ENCODE results near the gene RBM27. TPM values are rescaled to one million over a fixed set of nuclear protein-coding genes. Genes with fewer than 3 reads are reported as not detected.
"Not testable (repeated sequence)": the region's sequence is repeated elsewhere in the genome, so short reads cannot be mapped to it uniquely, and the experiment has no call there.

RBM27 gene
- total RNA-seq, 1 donor from 2014 or later: 36.7 TPM

- DNase-seq: no peak
Observed at GRCh38 chr5:146208916-146209522, 5.6 kb downstream of the RBM27 start.

GRCh38 chr5:146209714-146210113 is 6.3 kb downstream of the RBM27 start:
- no peak for DNase-seq

DNA sequence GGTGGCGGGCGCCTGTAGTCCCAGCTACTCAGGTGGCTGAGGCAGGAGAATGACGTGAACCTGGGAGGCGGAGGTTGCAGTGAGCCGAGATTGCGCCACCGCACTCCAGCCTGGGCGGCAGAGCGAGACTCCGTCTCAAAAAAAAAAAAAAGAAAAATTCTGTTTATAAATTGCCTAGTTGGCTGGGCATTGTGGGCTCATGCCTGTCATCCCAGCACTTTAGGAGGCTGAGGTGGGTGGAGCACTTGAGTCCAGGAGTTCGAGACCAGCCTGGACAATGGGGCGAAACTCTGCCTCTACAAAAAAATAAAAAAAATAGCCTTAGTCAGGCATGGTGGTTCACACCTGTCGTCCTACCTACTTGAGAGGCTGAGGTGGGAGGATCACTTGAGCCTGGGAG is 7.4 kb downstream of the RBM27 start:
- DNase-seq: not testable (repeated sequence)

DNA sequence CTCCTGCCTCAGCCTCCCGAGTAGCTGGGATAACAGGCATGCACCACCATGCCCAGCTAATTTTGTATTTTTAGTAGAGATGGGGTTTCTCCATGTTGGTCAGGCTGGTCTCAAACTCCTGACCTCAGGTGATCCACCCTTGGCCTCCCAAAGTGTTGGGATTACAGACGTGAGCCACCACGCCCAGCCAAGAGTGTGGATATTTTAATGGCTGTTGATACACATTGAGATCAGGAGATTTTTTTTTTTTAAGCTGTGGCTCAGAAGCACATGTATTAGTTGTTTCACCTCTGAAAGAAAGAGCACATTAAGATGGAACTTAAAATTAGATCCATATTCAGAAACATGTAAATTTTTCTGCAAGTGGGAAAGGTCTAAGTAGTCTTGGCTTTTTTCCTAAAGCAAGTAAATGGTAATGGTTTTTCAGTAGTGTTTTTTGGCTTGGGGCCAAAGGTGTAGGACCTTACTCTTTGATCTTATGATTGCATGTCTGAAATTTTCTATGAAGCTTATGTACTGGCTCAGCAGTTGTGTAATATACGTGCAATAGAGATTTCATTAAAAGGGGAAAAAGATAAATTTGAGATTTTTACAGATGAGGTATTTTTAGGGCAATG is 9.9 kb downstream of the RBM27 start:
- DNase-seq: no peak

GRCh38 chr5:146214881-146215280 is 11.5 kb downstream of the RBM27 start:
- not testable (repeated sequence) for DNase-seq

DNA sequence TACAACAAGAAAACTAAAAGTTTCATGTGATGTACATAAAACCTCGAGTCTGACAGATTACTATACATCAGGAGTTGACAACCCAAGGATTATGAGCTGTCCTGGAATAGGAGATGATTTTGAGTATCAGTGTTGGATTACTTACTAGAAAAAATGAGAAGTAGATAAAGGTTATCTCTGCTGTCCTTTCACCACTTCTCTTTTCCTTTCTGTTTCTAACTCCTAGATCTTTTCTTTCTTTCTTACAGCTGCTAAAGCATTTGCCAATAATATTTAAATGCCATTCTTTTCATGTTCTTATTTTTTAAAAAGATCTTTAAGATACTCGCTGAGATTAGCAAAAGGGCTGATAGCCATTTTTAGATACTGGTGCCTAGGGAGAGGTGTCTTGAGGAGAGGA is 14.8 kb downstream of the RBM27 start:
- no peak for DNase-seq

DNA sequence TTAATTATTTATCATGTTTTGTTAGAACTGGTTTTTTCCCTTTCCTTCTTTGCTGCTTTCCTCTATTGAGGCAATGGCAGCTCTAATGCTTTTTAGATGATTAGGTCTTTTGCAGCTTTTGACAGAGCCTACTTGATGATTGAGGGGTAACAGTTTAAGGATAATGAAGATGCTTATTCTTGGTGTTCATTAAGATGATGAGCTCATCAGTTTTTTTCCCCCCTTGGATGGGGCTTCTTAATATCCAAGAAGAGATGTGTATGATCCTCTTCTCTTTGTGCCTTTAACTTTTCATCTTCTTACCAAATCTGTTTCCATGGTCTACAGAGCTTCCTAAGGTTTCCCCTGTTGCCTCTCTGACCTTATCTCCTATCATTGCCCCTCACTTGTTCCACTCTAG is 15.8 kb downstream of the RBM27 start:
- DNase-seq: no peak

GRCh38 chr5:146221234-146221633 is 17.8 kb downstream of the RBM27 start:
- no peak for DNase-seq

DNA sequence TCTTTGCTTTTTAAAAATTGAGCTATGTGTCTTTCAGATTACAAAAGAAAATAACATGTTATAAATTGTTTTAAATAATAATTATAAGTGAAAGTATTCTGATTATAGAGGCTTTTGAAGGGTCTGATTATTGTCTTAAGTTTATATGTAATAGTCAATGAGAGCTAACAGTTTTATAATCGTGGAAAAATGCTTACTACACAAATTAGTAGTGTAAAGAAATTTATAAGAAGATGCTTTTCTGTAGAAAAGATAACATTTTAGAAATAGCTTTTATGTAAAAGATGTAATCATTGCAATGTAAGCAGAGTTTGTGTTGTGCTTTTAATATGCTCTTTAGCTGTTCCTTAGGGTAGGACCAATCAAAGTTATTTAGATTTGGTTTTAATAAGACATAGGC is 18.6 kb downstream of the RBM27 start:
- no peak for DNase-seq

DNA sequence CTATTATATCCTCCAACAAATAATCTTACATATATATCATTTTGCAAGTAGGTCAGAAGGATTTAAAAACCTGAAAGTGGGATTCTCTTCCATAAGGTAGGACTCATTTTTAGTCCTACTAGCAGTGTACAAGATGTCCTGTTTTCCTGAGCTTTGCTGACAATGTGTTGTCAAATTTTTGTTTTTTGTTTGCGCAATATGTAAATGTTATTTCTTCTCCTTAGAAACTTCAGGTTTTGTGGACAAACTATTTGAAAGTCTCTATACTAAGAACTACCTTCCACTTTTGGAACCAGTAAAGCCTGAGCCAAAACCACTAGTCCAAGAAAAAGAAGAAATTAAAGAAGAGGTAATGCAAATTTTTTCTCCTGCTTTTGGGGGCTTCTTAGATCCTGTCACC is 19.8 kb downstream of the RBM27 start:
- no peak for DNase-seq

- DNase-seq: no peak
Observed at GRCh38 chr5:146229222-146229621, 25.8 kb downstream of the RBM27 start.

GRCh38 chr5:146232223-146232622 is 28.8 kb downstream of the RBM27 start:
- no peak for DNase-seq

DNA sequence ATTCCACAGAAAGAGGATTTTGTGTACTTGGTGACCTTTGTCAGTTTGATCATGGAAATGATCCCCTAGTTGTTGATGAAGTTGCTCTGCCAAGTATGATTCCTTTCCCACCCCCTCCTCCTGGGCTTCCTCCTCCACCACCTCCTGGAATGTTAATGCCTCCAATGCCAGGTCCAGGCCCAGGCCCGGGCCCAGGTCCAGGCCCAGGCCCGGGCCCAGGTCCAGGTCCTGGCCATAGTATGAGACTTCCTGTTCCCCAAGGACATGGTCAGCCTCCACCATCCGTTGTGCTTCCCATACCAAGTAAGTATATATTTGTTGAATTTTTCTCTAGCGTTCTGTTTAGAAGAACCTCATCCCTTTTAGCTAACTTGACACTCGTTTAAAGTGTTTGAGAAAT is 30.0 kb downstream of the RBM27 start:
- DNase-seq: no peak

DNA sequence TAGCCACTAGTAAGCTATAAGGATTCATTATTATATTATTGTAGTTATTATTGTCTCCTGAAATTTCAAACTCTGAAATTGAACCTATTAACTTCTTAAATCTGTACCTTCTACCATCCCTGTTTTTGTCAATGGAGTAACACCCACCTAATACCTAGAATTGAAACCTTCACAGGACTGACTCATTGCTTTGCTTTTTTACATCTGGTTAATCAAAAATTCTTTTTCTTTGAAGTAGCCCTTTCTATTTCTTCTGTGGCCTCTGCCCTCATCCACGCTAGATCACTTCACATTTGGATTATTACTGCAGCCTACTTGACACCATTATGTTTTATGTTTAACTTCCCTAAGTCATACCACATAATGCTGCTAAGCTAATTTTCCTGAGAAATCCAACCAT is 35.6 kb downstream of the RBM27 start:
- no peak for DNase-seq

- no peak for DNase-seq
Observed at GRCh38 chr5:146240951-146241350, 37.5 kb downstream of the RBM27 start.

DNA sequence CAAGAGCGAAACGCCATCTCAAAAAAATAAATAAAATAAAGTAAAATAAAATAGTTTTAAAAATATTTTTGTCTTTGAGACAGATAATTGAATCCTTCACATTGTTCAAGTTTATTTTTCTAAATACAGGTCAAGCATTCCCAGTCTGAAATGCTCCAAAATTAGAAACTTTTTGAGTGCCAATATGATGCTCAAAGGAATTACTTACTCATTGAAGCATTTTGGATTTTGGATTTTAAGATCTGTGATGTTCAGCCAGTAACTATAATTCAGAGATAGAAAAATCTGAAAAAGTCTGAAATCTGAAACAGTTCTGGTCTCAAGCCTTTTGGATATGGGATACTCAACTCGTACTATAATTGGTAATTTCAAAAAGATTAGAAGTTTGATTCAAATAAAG is 39.8 kb downstream of the RBM27 start:
- DNase-seq: no peak

DNA sequence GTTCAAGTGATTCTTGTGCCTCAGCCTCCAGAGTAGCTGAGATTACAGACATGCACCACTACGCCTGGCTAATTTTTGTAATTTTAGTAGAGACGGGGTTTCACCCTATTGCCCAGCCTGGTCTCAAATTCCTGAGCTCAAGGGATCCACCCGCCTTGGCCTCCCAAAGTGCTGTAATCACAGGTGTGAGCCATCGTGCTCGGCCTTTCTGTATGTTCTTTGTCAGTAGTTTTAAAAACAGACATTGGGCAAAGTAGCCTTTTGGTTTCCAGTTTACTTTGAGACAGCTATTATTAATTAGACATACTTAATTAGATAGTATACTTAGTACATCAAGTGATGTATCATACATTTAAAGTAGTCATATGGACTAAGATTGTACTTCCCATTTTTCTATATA is 45.2 kb downstream of the RBM27 start:
- no peak for DNase-seq

- no peak for DNase-seq
Observed at GRCh38 chr5:146249801-146250200, 46.4 kb downstream of the RBM27 start.

Small RNA genes within 50 kb of the gene (small RNA-seq; reads per million reads assigned to genes)
- not detected for gene RNU7-180P (ENCODE audit: low replicate concordance)

Other genes with a start within 250 kb of the RBM27 start
- gene PLAC8L1, start 98.0 kb upstream of the RBM27 start, total RNA-seq: not detected
- 108 TPM for gene LARS1, start 21.0 kb upstream of the RBM27 start, total RNA-seq
- not detected for gene POU4F3, start 135.2 kb downstream of the RBM27 start, total RNA-seq
- 67.6 TPM for gene TCERG1, start 243.7 kb downstream of the RBM27 start, total RNA-seq